KOPT-K1 (cell line): ENCODE measurements around the gene DOK7.
"Not testable (repeated sequence)": the region's sequence is repeated elsewhere in the genome, so short reads cannot be mapped to it uniquely, and the experiment has no call there.

ENCODE experiments used
- H3K27ac ChIP-seq: fragments of 200-600 bp; sonication (generic); 2 replicates; pipeline ENCODE4 v1.5.1; 2016; ENCODE audit warnings: antibody characterized with exemption, mild to moderate bottlenecking, low read depth, low read length; ENCODE audit not compliant: poor library complexity, severe bottlenecking
- H3K36me3 ChIP-seq: fragments of 200-600 bp; sonication (generic); 2 replicates; pipeline ENCODE4 v1.5.1; 2017; ENCODE audit warnings: antibody characterized with exemption, mild to moderate bottlenecking, low read length, moderate library complexity; ENCODE audit not compliant: insufficient read depth
- H3K9me3 ChIP-seq: fragments of 200-600 bp; sonication (generic); 2 replicates; pipeline ENCODE4 v1.5.1; 2017; ENCODE audit warnings: antibody characterized with exemption, low read length, mild to moderate bottlenecking; ENCODE audit not compliant: insufficient read depth, poor library complexity, severe bottlenecking

Gene DOK7

GRCh38 chr4:3444351-3445110, 18.6 kb upstream of the DOK7 start:
- Histone ChIP-seq H3K27ac (no peak overlapping the region), H3K36me3 (no peaks in the 10 kb centered on the region), H3K9me3 (no peaks in the 10 kb centered on the region)

- no peak overlapping the region for H3K27ac ChIP-seq
- H3K9me3 ChIP-seq: no peaks in the 10 kb centered on the region
- H3K36me3 ChIP-seq: no peaks in the 10 kb centered on the region
These were observed 17.8 kb upstream of the DOK7 start for GRCh38 chr4:3445111-3445820.

- H3K27ac ChIP-seq: no peak overlapping the region
- no peaks in the 10 kb centered on the region for H3K9me3 ChIP-seq
- H3K36me3 ChIP-seq: no peaks in the 10 kb centered on the region
These were observed 17.1 kb upstream of the DOK7 start for GRCh38 chr4:3445829-3446545.

GRCh38 chr4:3446631-3447320, 16.3 kb upstream of the DOK7 start:
- no peaks in the 10 kb centered on the region for H3K9me3 ChIP-seq
- no peak overlapping the region for H3K27ac ChIP-seq
- no peaks in the 10 kb centered on the region for H3K36me3 ChIP-seq

- H3K9me3 ChIP-seq: no peaks in the 10 kb centered on the region
- H3K36me3 ChIP-seq: no peaks in the 10 kb centered on the region
- no peak overlapping the region for H3K27ac ChIP-seq
These were observed 15.4 kb upstream of the DOK7 start for GRCh38 chr4:3447431-3448395.

- peaks cover 5% of the 10 kb centered on the region for H3K9me3 ChIP-seq
- H3K27ac ChIP-seq: no peak overlapping the region
- H3K36me3 ChIP-seq: no peaks in the 10 kb centered on the region
These were observed 14.0 kb upstream of the DOK7 start for GRCh38 chr4:3449047-3449573.

- H3K36me3 ChIP-seq: no peaks in the 10 kb centered on the region
- H3K27ac ChIP-seq: no peak overlapping the region
- H3K9me3 ChIP-seq: peaks cover 11% of the 10 kb centered on the region
These were observed 13.3 kb upstream of the DOK7 start for GRCh38 chr4:3449574-3450534.

- peaks cover 17% of the 10 kb centered on the region for H3K9me3 ChIP-seq
- no peaks in the 10 kb centered on the region for H3K36me3 ChIP-seq
- no peak overlapping the region for H3K27ac ChIP-seq
These were observed 12.5 kb upstream of the DOK7 start for GRCh38 chr4:3450643-3451042.

GRCh38 chr4:3451956-3452355, 11.2 kb upstream of the DOK7 start:
- H3K36me3 ChIP-seq: no peaks in the 10 kb centered on the region
- H3K27ac ChIP-seq: no peak overlapping the region
- H3K9me3 ChIP-seq: peaks cover 17% of the 10 kb centered on the region

GRCh38 chr4:3452376-3452775, 10.7 kb upstream of the DOK7 start:
- H3K27ac ChIP-seq: no peak overlapping the region
- no peaks in the 10 kb centered on the region for H3K36me3 ChIP-seq
- H3K9me3 ChIP-seq: peaks cover 17% of the 10 kb centered on the region

GRCh38 chr4:3455596-3455995, 7.5 kb upstream of the DOK7 start:
- H3K36me3 ChIP-seq, H3K27ac ChIP-seq: not testable (repeated sequence)
- peaks cover 17% of the 10 kb centered on the region for H3K9me3 ChIP-seq

- Histone ChIP-seq H3K27ac (no peak overlapping the region), H3K9me3 (peaks cover 17% of the 10 kb centered on the region)
These were observed 4.7 kb upstream of the DOK7 start for GRCh38 chr4:3458371-3458770.

GRCh38 chr4:3459156-3459555, 4.0 kb upstream of the DOK7 start:
- not testable (repeated sequence) for H3K36me3 ChIP-seq, H3K27ac ChIP-seq
- peaks cover 12% of the 10 kb centered on the region for H3K9me3 ChIP-seq

More at GRCh38 chr4:3458371-3458770, 4.7 kb upstream of the DOK7 start:
- no peaks in the 10 kb centered on the region for H3K36me3 ChIP-seq
